Keratinocyte (primary cell): ENCODE data around the gene CILP2. TPM values are rescaled to one million over a fixed set of nuclear protein-coding genes. Genes with fewer than 3 reads are reported as not detected.

Source experiments
- DNase-seq: peaks from one replicate; pipeline ENCODE4 v3.0.0-alpha.2; 2011; ENCODE audit warnings: low read depth, missing footprints, low spot score
- FAIRE-seq: peaks from 2 replicates; lab custom pipeline; 2011; peaks lifted over from hg19 to GRCh38; lab: Jason Lieb, UNC
- H2AFZ ChIP-seq: 2 replicates; pipeline ENCODE4 v1.6.0; 2012; ENCODE audit warnings: low read length, control low read depth, inconsistent platforms; ENCODE audit not compliant: control insufficient read depth
- H3K27ac ChIP-seq: 2 replicates; pipeline ENCODE4 v1.5.1; 2011; ENCODE audit warnings: low read length; ENCODE audit not compliant: control insufficient read depth, insufficient read depth
- H3K27me3 ChIP-seq: 3 replicates; pipeline ENCODE4 v1.6.0; 2011; ENCODE audit warnings: low read length; ENCODE audit not compliant: control insufficient read depth, insufficient read depth; ENCODE audit errors: extremely low read depth
- H3K36me3 ChIP-seq, 2 experiments: 2 replicates in 1 of 2; 3 replicates in 1 of 2; pipeline ENCODE4 v1.5.1; 2011; ENCODE audit warnings: low read length in 2 of 2, mild to moderate bottlenecking in 1 of 2; ENCODE audit not compliant: control insufficient read depth in 2 of 2, insufficient read depth in 2 of 2; ENCODE audit errors: extremely low read depth in 1 of 2
- H3K4me1 ChIP-seq: 3 replicates; pipeline ENCODE4 v1.5.1; 2011; ENCODE audit warnings: low read length; ENCODE audit not compliant: control insufficient read depth, insufficient read depth; ENCODE audit errors: extremely low read depth
- H3K4me2 ChIP-seq: 3 replicates; pipeline ENCODE4 v1.6.0; 2011; ENCODE audit warnings: low read depth, low read length; ENCODE audit not compliant: control insufficient read depth, insufficient read depth; ENCODE audit errors: extremely low read depth
- H3K4me3 ChIP-seq, 3 experiments: fragments of 200-600 bp in 1 of 3; sonication (generic) in 1 of 3; 2 replicates in 2 of 3; 3 replicates in 1 of 3; pipeline ENCODE4 v1.5.1; 2011 to 2016; ENCODE audit warnings: low read length in 3 of 3, mild to moderate bottlenecking in 3 of 3, control low read depth in 2 of 3, inconsistent platforms in 1 of 3, low read depth in 1 of 3, mixed read lengths in 1 of 3, mixed run types in 1 of 3, moderate library complexity in 1 of 3; ENCODE audit not compliant: control insufficient read depth in 2 of 3, insufficient read depth in 2 of 3; ENCODE audit errors: extremely low read depth in 1 of 3
- H3K79me2 ChIP-seq: 2 replicates; pipeline ENCODE4 v1.6.0; 2012; ENCODE audit warnings: low read length; ENCODE audit not compliant: control insufficient read depth, insufficient read depth
- H3K9ac ChIP-seq: 3 replicates; pipeline ENCODE4 v1.6.0; 2011; ENCODE audit warnings: low read length; ENCODE audit not compliant: control insufficient read depth, insufficient read depth; ENCODE audit errors: extremely low read depth
- H3K9me1 ChIP-seq: 3 replicates; pipeline ENCODE4 v1.6.0; 2011; ENCODE audit warnings: low read length; ENCODE audit not compliant: control insufficient read depth, insufficient read depth; ENCODE audit errors: extremely low read depth
- H3K9me3 ChIP-seq: 2 replicates; pipeline ENCODE4 v1.5.1; 2012; ENCODE audit warnings: low read depth, low read length; ENCODE audit not compliant: control insufficient read depth
- H4K20me1 ChIP-seq: 3 replicates; pipeline ENCODE4 v1.6.0; 2011; ENCODE audit warnings: low read length; ENCODE audit not compliant: control insufficient read depth, insufficient read depth; ENCODE audit errors: extremely low read depth
- CTCF ChIP-seq, 3 experiments: IDR thresholded peaks in 1 of 3; conservative IDR thresholded peaks in 1 of 3; optimal IDR thresholded peaks in 1 of 3; 2 replicates in 2 of 3; 3 replicates in 1 of 3; pipeline versions ENCODE3 to v1.5.1; 2011; ENCODE audit warnings: low read length in 3 of 3, mild to moderate bottlenecking in 3 of 3, moderate library complexity in 2 of 3, control low read depth in 1 of 3, inconsistent platforms in 1 of 3; ENCODE audit not compliant: insufficient read depth in 2 of 3; ENCODE audit errors: extremely low read depth in 1 of 3
- EZH2 ChIP-seq: IDR thresholded peaks from one replicate; pipeline ENCODE4 v1.6.1; 2012; ENCODE audit warnings: inconsistent platforms, mild to moderate bottlenecking, low read length, moderate library complexity
- dilution Hi-C: fragments of 300-500 bp; cut with MboI; formaldehyde crosslinking; loops from one replicate; pipeline ENCODE4 v1.7.0; 2020; ENCODE audit warnings: low sequenced_read_pairs; ENCODE audit not compliant: extremely low pct_ligation_motif_present
- polyA plus RNA-seq, 5 experiments: library from polyadenylated mRNA; depleted of rRNA in 3 of 5; stranded (reverse) in 3 of 5; stranded (forward) in 1 of 5; unstranded in 1 of 5; fragments of >200 nt; gene quantifications; 1 replicate in 1 of 5; 2 replicates in 3 of 5; 3 replicates in 1 of 5; pipeline versions ENCODE4 v1.2.1 to v1.2.3, GENCODE V29; 2011 to 2012; ENCODE audit warnings: missing spikeins in 2 of 5, low read depth in 1 of 5, low replicate concordance in 1 of 5

Gene CILP2
- polyA plus RNA-seq, 1 donor (not counting 4 experiments of a cell fraction or from before 2014, with no cell fraction given): 0.07 TPM

- H3K79me2 ChIP-seq: no peaks in the 10 kb centered on the region
- H3K36me3 ChIP-seq: no peaks in the 10 kb centered on the region
- no peak overlapping the region for H2AFZ ChIP-seq
- H4K20me1 ChIP-seq: no peaks in the 10 kb centered on the region
- no peak overlapping the region for H3K4me3 ChIP-seq
- peaks cover 32% of the 10 kb centered on the region for H3K27me3 ChIP-seq
- H3K9me1 ChIP-seq: no peaks in the 10 kb centered on the region
- dilution Hi-C loops: no loop called here
- DNase-seq (no peak), FAIRE-seq (no peak)
- TF ChIP-seq EZH2 (no peak), CTCF (optimal IDR thresholded peaks at IDR 0.05 in 1 of 3, IDR thresholded peaks at IDR 0.05 in 1 of 3, conservative IDR thresholded peaks at IDR 0.05 in 1 of 3; ENCODE audit: extremely low read depth in 1 of 3, insufficient read depth in 2 of 3, low read length in 3 of 3) (no peak)
- H3K4me2 ChIP-seq: no peak overlapping the region
- H3K9ac ChIP-seq: no peak overlapping the region
- H3K4me1 ChIP-seq: no peaks in the 10 kb centered on the region
- no peak overlapping the region for H3K27ac ChIP-seq
- no peaks in the 10 kb centered on the region for H3K9me3 ChIP-seq
Measured at GRCh38 chr19:19550485-19550929, 12.4 kb downstream of the CILP2 start.

GRCh38 chr19:19550972-19551852 lies 13.1 kb downstream of the CILP2 start:
- TF ChIP-seq CTCF (optimal IDR thresholded peaks at IDR 0.05 in 1 of 3, IDR thresholded peaks at IDR 0.05 in 1 of 3, conservative IDR thresholded peaks at IDR 0.05 in 1 of 3; ENCODE audit: extremely low read depth in 1 of 3, insufficient read depth in 2 of 3, low read length in 3 of 3): no peak
- TF ChIP-seq EZH2: no peak
- H4K20me1 ChIP-seq: no peaks in the 10 kb centered on the region
- dilution Hi-C loops: no loop called here
- H3K9me3 ChIP-seq: no peaks in the 10 kb centered on the region
- FAIRE-seq (no peak), DNase-seq (no peak)
- H3K4me3 ChIP-seq: no peak overlapping the region
- H3K27ac ChIP-seq: no peak overlapping the region
- H3K36me3 ChIP-seq: no peaks in the 10 kb centered on the region
- H2AFZ ChIP-seq: no peak overlapping the region
- H3K79me2 ChIP-seq: no peaks in the 10 kb centered on the region
- no peak overlapping the region for H3K9ac ChIP-seq
- peaks cover 27% of the 10 kb centered on the region for H3K27me3 ChIP-seq
- no peak overlapping the region for H3K4me2 ChIP-seq
- H3K4me1 ChIP-seq: no peaks in the 10 kb centered on the region
- no peaks in the 10 kb centered on the region for H3K9me1 ChIP-seq
